ENCODE results near the gene BATF2. TPM values are rescaled to one million over a fixed set of nuclear protein-coding genes. Genes with fewer than 3 reads are reported as not detected.
A peak's percentile ranks its signal among the peaks of the same experiment; 100 is the strongest.

The BATF2 gene
- total and polyA plus RNA-seq, 9 of the 15 experiments (the other 6 are each of a cell fraction or from before 2014, with no cell fraction given), result 1.7 to 8.9 (median 6.4) TPM

DNA sequence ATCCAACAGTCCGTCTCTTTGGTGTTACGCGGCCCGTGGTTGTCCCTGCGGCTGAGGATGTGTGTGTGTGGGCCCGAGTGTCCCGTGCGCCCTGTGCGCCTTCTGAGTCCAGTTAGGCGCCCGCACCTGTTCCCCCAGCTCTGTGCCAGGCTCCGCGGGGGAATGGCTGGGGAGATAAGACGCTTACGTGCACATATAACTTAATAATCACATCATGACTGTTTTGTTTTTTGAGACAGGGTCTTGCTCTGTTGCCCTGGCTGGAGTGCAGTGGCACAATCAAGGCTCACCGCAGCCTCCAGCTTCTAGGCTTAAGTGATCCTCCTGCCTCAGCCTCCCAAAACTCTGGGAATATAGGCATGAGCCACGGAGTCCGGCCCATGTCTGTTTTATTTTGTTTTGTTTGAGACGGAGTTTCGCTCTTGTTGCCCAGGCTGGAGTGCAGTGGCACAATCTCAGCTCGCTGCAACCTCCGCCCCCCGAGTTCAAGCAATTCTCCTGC, 18.0 kb upstream of the BATF2 start (continued):
- TF ChIP-seq SRF (CRISPR knock-in tag; IDR thresholded peaks at IDR 0.05), result no peak
- no peak for TF ChIP-seq DMBX1 (CRISPR knock-in tag; IDR thresholded peaks at IDR 0.05; ENCODE audit: borderline replicate concordance)
- peak in 1 of 2 experiments; percentile 13; a peak in 1 of 4 replicates for TF ChIP-seq KDM1A (IDR thresholded peaks at IDR 0.05)
- TF ChIP-seq HCFC1 (IDR thresholded peaks at IDR 0.05; ENCODE audit: low read depth, low read length), result no peak
- no peak for TF ChIP-seq ZNF253 (CRISPR knock-in tag; conservative IDR thresholded peaks at IDR 0.05)
- TF ChIP-seq GTF2F1 (IDR thresholded peaks at IDR 0.05; ENCODE audit: low read depth, low read length), result no peak
- TF ChIP-seq, protein P1, sequence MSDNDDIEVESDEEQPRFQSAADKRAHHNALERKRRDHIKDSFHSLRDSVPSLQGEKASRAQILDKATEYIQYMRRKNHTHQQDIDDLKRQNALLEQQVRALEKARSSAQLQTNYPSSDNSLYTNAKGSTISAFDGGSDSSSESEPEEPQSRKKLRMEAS (CRISPR knock-in tag; IDR thresholded peaks at IDR 0.05), result no peak
- TF ChIP-seq TCFL5 (CRISPR knock-in tag; conservative IDR thresholded peaks at IDR 0.05), result no peak
- no peak for TF ChIP-seq ETV1 (tag; conservative IDR thresholded peaks at IDR 0.05; ENCODE audit: low read depth)
- TF ChIP-seq BHLHE40 (IDR thresholded peaks at IDR 0.05; ENCODE audit: low read length), result peak; percentile 14; the same call in 1 of the 2 replicates
- TF ChIP-seq HMG20A (CRISPR knock-in tag; conservative IDR thresholded peaks at IDR 0.05), result no peak
- 0 out of 2 replicates have a peak, but pooled peaks have one; percentile 6 for TF ChIP-seq ZNF584 (CRISPR knock-in tag; IDR thresholded peaks at IDR 0.05; ENCODE audit: low read depth)
- no peak for TF ChIP-seq HNRNPH1 (optimal IDR thresholded peaks at IDR 0.05; ENCODE audit: low read depth, low read length)
- no peak for TF ChIP-seq E2F3 (CRISPR knock-in tag; IDR thresholded peaks at IDR 0.05)
- TF ChIP-seq, protein P2, sequence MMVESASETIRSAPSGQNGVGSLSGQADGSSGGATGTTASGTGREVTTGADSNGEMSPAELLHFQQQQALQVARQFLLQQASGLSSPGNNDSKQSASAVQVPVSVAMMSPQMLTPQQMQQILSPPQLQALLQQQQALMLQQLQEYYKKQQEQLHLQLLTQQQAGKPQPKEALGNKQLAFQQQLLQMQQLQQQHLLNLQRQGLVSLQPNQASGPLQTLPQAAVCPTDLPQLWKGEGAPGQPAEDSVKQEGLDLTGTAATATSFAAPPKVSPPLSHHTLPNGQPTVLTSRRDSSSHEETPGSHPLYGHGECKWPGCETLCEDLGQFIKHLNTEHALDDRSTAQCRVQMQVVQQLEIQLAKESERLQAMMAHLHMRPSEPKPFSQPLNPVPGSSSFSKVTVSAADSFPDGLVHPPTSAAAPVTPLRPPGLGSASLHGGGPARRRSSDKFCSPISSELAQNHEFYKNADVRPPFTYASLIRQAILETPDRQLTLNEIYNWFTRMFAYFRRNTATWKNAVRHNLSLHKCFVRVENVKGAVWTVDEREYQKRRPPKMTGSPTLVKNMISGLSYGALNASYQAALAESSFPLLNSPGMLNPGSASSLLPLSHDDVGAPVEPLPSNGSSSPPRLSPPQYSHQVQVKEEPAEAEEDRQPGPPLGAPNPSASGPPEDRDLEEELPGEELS (CRISPR knock-in tag; IDR thresholded peaks at IDR 0.05; ENCODE audit: borderline replicate concordance), result peak; percentile 52; the same call in 1 of the 2 replicates
- TF ChIP-seq, protein P3, sequence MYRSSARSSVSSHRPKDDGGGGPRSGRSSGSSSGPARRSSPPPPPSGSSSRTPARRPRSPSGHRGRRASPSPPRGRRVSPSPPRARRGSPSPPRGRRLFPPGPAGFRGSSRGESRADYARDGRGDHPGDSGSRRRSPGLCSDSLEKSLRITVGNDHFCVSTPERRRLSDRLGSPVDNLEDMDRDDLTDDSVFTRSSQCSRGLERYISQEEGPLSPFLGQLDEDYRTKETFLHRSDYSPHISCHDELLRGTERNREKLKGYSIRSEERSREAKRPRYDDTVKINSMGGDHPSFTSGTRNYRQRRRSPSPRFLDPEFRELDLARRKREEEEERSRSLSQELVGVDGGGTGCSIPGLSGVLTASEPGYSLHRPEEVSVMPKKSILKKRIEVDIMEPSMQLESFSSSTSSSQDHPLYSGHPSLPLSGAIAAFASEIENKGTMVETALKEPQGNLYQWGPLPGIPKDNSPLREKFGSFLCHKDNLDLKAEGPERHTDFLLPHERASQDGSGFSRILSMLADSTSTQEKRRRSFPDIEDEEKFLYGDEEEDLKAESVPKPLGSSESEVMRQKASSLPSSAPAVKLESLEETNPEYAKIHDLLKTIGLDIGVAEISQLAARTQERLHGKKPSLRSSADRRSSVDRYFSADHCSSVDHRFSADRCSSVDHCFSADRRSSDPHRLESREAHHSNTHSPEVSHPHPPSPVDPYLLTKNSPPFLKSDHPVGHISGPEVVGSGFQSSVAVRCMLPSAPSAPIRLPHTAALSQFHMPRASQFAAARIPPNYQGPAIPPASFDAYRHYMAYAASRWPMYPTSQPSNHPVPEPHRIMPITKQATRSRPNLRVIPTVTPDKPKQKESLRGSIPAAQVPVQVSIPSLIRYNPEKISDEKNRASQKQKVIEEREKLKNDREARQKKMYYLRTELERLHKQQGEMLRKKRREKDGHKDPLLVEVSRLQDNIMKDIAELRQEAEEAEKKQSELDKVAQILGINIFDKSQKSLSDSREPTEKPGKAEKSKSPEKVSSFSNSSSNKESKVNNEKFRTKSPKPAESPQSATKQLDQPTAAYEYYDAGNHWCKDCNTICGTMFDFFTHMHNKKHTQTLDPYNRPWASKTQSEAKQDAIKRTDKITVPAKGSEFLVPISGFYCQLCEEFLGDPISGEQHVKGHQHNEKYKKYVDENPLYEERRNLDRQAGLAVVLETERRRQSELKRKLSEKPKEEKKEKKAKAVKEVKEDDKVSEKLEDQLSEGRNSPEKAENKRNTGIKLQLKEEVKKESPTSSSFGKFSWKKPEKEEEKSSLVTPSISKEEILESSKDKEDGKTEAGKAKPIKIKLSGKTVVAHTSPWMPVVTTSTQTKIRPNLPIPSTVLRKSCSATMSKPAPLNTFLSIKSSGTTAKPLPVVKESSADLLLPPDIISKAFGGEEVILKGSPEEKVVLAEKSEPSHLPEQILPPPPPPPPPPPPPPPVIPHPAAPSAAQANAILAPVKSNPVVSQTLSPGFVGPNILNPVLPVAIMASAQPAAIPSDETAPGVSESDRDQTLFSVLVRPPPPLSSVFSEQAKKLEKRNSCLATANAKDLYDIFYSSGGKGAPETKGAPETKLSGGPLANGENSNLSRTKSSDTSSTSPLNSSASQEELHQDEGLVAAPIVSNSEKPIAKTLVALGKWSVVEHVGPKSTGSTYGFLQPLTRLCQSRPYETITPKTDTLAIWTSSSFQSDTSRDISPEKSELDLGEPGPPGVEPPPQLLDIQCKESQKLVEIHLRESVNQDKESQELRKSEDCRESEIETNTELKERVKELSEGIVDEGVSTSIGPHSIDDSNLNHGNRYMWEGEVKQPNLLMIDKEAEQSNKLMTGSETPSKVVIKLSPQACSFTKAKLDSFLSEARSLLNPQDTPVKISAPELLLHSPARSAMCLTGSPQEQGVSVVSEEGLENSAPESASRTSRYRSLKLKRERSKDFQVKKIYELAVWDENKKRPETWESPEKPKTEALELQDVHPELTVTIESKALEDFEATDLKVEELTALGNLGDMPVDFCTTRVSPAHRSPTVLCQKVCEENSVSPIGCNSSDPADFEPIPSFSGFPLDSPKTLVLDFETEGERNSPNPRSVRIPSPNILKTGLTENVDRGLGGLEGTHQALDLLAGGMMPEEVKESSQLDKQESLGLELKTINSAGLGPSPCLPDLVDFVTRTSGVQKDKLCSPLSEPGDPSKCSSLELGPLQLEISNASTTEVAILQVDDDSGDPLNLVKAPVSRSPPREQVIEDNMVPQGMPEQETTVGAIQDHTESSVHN (IDR thresholded peaks at IDR 0.05; ENCODE audit: borderline replicate concordance in 1 of 2, low read depth in 1 of 2), result no peak
- peak; percentile 62; the same call in 1 of the 2 replicates for TF ChIP-seq SMARCA5 (IDR thresholded peaks at IDR 0.05)
